HCT116 (cell line): Measurements from ENCODE around the gene MN1. TPM values are rescaled to one million over a fixed set of nuclear protein-coding genes. Genes with fewer than 3 reads are reported as not detected.

ENCODE experiments used
- ATAC-seq: fragments of 200-7000 bp; cut with Tn5 transposase; 2 replicates; pipeline ENCODE4 v1.9.1; 2020; ENCODE audit warnings: mild to moderate bottlenecking, moderate library complexity
- BruUV-seq: library from RNA; stranded (reverse); fragments of 400-500 nt; replicated peaks from 2 replicates; lab custom pipeline; 2021; lab: Mats Ljungman, UMichigan
- CTCF ChIA-PET: fragments of 300-600 bp; sonication (Branson Sonifier 250); formaldehyde crosslinking; loops from one replicate; lab custom pipeline; 2021; ENCODE audit warnings: antibody characterized with exemption; lab: Charles Lee
- POLR2A ChIA-PET: fragments of 300-600, 350-600 bp; sonication (Branson Sonifier 250); formaldehyde crosslinking; loops from one replicate; lab custom pipeline; 2021; ENCODE audit warnings: antibody characterized with exemption; lab: Charles Lee
- RAD21 ChIA-PET, 2 experiments: fragments of 300-600 bp; sonication (Branson Sonifier 250); formaldehyde crosslinking; loops; one replicate each; lab custom pipeline; 2023; ENCODE audit warnings: low total read pairs in 2 of 2; ENCODE audit not compliant: uncharacterized antibody in 2 of 2, unreplicated experiment in 2 of 2, low non-redundant PET in 1 of 2; lab: Charles Lee
- DNase-seq: peaks from one replicate; pipeline ENCODE4 v3.0.0-alpha.2; 2010; ENCODE audit warnings: low read depth, low spot score
- H2AFZ ChIP-seq: fragments of 200-600 bp; shearing (Covaris generic), sonication (generic); 2 replicates; pipeline ENCODE4 v1.6.1; 2017; ENCODE audit warnings: low read depth, mixed run types, mixed read lengths, antibody characterized with exemption, low read length; ENCODE audit not compliant: poor library complexity, severe bottlenecking
- H3K27ac ChIP-seq: 2 replicates; pipeline ENCODE4 v1.5.1; 2012; ENCODE audit warnings: low read depth, low read length
- H3K27me3 ChIP-seq: fragments of 200-600 bp; sonication (generic); 2 replicates; pipeline ENCODE4 v1.6.1; 2016; ENCODE audit warnings: mixed run types, low read length, mixed read lengths; ENCODE audit not compliant: insufficient read depth
- H3K36me3 ChIP-seq, 2 experiments: fragments of 200-500 bp in 1 of 2; fragments of 200-600 bp in 1 of 2; sonication (Bioruptor generic) in 1 of 2; sonication (generic) in 1 of 2; 2 replicates each; pipeline versions ENCODE4 v1.5.1 to v1.6.1; 2014 to 2016; ENCODE audit warnings: low read length in 2 of 2, inconsistent platforms in 1 of 2, mixed read lengths in 1 of 2, mixed run types in 1 of 2; ENCODE audit not compliant: insufficient read depth in 2 of 2, control insufficient read depth in 1 of 2
- H3K4me1 ChIP-seq, 2 experiments: fragments of 200-600 bp in 1 of 2; sonication (generic) in 1 of 2; 2 replicates each; pipeline versions ENCODE4 v1.5.1 to v1.6.1; 2012 to 2017; ENCODE audit warnings: low read length in 2 of 2, inconsistent platforms in 1 of 2, mild to moderate bottlenecking in 1 of 2, mixed read lengths in 1 of 2, mixed run types in 1 of 2, moderate library complexity in 1 of 2; ENCODE audit not compliant: insufficient read depth in 2 of 2, control insufficient read depth in 1 of 2
- H3K4me2 ChIP-seq: fragments of 200-600 bp; sonication (generic); 2 replicates; pipeline ENCODE4 v1.6.1; 2017; ENCODE audit warnings: mixed run types, low read length, mixed read lengths
- H3K4me3 ChIP-seq, 2 experiments: fragments of 200-600 bp in 1 of 2; sonication (generic) in 1 of 2; replicated peaks in 1 of 2; 2 replicates each; pipeline ENCODE4 v1.5.1; 2011 to 2016; ENCODE audit warnings: low read length in 2 of 2, control low read depth in 1 of 2, low read depth in 1 of 2, mild to moderate bottlenecking in 1 of 2, mixed read lengths in 1 of 2, mixed run types in 1 of 2
- H3K79me2 ChIP-seq: fragments of 200-600 bp; sonication (generic); 2 replicates; pipeline ENCODE4 v1.6.1; 2017; ENCODE audit warnings: mild to moderate bottlenecking, mixed run types, low read length, moderate library complexity, mixed read lengths; ENCODE audit not compliant: insufficient read depth
- H3K9ac ChIP-seq: fragments of 200-600 bp; sonication (generic); 2 replicates; pipeline ENCODE4 v1.6.1; 2016; ENCODE audit warnings: low read length, mixed read lengths
- H3K9me2 ChIP-seq: fragments of 200-600 bp; sonication (generic), shearing (Covaris generic); 2 replicates; pipeline ENCODE4 v1.6.1; 2017; ENCODE audit warnings: mixed run types, mild to moderate bottlenecking, moderate library complexity; ENCODE audit not compliant: insufficient read depth
- H3K9me3 ChIP-seq, 2 experiments: fragments of 200-500 bp in 1 of 2; fragments of 200-600 bp in 1 of 2; sonication (Bioruptor generic) in 1 of 2; sonication (generic) in 1 of 2; 2 replicates each; pipeline ENCODE4 v1.6.1; 2014 to 2017; ENCODE audit warnings: low read length in 2 of 2, mixed read lengths in 2 of 2, inconsistent platforms in 1 of 2, low read depth in 1 of 2, mild to moderate bottlenecking in 1 of 2, mixed run types in 1 of 2, moderate library complexity in 1 of 2; ENCODE audit not compliant: control insufficient read depth in 1 of 2, insufficient read depth in 1 of 2
- H4K20me1 ChIP-seq: fragments of 200-600 bp; sonication (generic), shearing (Covaris generic); 2 replicates; pipeline ENCODE4 v1.6.1; 2017; ENCODE audit warnings: mixed run types, mild to moderate bottlenecking, moderate library complexity; ENCODE audit not compliant: insufficient read depth
- ATF3 ChIP-seq: IDR thresholded peaks from 2 replicates; pipeline ENCODE4 v1.6.1; 2012
- CBX3 ChIP-seq: IDR thresholded peaks from 2 replicates; pipeline ENCODE4 v1.6.1; 2012; ENCODE audit warnings: low read depth
- CTCF ChIP-seq, 3 experiments: fragments of 200-600 bp in 1 of 3; sonication (generic) in 1 of 3; IDR thresholded peaks in 2 of 3; conservative IDR thresholded peaks in 1 of 3; 2 replicates each; pipeline ENCODE4 v1.5.1; 2012 to 2017; ENCODE audit warnings: low read depth in 2 of 3, low read length in 2 of 3, antibody characterized with exemption in 1 of 3, borderline replicate concordance in 1 of 3, control low read depth in 1 of 3, mild to moderate bottlenecking in 1 of 3, mixed read lengths in 1 of 3, mixed run types in 1 of 3, moderate library complexity in 1 of 3; ENCODE audit not compliant: insufficient read depth in 1 of 3
- JUND ChIP-seq: IDR thresholded peaks from 2 replicates; pipeline ENCODE4 v1.6.1; 2012
- RAD21 ChIP-seq: IDR thresholded peaks from 2 replicates; pipeline ENCODE4 v1.6.1; 2012; ENCODE audit warnings: low read depth, mild to moderate bottlenecking
- REST ChIP-seq: IDR thresholded peaks from 2 replicates; pipeline ENCODE4 v1.6.1; 2012; ENCODE audit warnings: low read depth
- TCF7L2 ChIP-seq: IDR thresholded peaks from 2 replicates; pipeline ENCODE4 v1.7.0; 2011; ENCODE audit warnings: borderline replicate concordance, inconsistent platforms; ENCODE audit not compliant: insufficient read depth, insufficient read length; ENCODE audit errors: extremely low read depth
- intact Hi-C: fragments of 100-400 bp; cut with micrococcal nuclease; formaldehyde crosslinking; loops from 2 replicates; pipeline ENCODE4 v1.10.0; 2022
- total RNA-seq: library from RNA; stranded (reverse); gene quantifications from one replicate; pipeline ENCODE4 v1.2.1, GENCODE V29; 2021; ENCODE audit not compliant: unreplicated experiment

MN1 gene
- total RNA-seq, 1 experiment from 2014 or later, result 2.9 TPM

GRCh38 chr22:27715106-27715505, 86.5 kb downstream of the MN1 start:
- Histone ChIP-seq H3K27ac (no peak overlapping the region), H3K9me3 (no peaks in the 10 kb centered on the region), H3K9ac (no peak overlapping the region), H3K79me2 (no peaks in the 10 kb centered on the region), H3K4me2 (no peak overlapping the region)
- intact Hi-C loops, result no loop called here
- ATAC-seq, result no peak
- POLR2A ChIA-PET, result no interaction called here
- RAD21 ChIA-PET, result no interaction called here
- TF ChIP-seq RAD21, result peak; percentile 41
- TF ChIP-seq JUND, result no peak
- TF ChIP-seq CBX3, result no peak
- no peak for TF ChIP-seq REST
- no peak for TF ChIP-seq ATF3
- no peak for TF ChIP-seq TCF7L2
- peak; percentile 28 to 48 (median 36); a peak in 4 of 6 replicates for TF ChIP-seq CTCF (IDR thresholded peaks at IDR 0.05 in 2 of 3, conservative IDR thresholded peaks at IDR 0.05 in 1 of 3; ENCODE audit: borderline replicate concordance in 1 of 3, insufficient read depth in 1 of 3, low read depth in 2 of 3, low read length in 2 of 3)
- TF ChIP-seq, all 23 proteins: peak for 2
- CTCF ChIA-PET, result no interaction called here
- no peak overlapping the region for H2AFZ ChIP-seq
- DNase-seq, result no peak
- no peaks in the 10 kb centered on the region for H3K36me3 ChIP-seq
- no TSS peak for BruUV-seq
- peaks cover 28 to 37% of the 10 kb centered on the region in 2 experiments for H3K4me1 ChIP-seq
- H4K20me1 ChIP-seq, result no peaks in the 10 kb centered on the region
- H3K9me2 ChIP-seq, result no peaks in the 10 kb centered on the region
- H3K27me3 ChIP-seq, result no peaks in the 10 kb centered on the region
- no peak overlapping the region for H3K4me3 ChIP-seq
